T-helper 1 cell treated with Interleukin-12 subunit alpha and Interleukin-12 subunit beta and Interleukin-4 antibody, amounts not matched to agents 30 μg/mL and 1 μg/mL, for 36 hours (primary cell): ENCODE data around the gene GATM.

Experiments
- H3K27ac Mint-ChIP-seq: one replicate; pipeline ENCODE4 v1.8.0; 2021; ENCODE audit warnings: mild to moderate bottlenecking, mixed read lengths
- H3K27me3 Mint-ChIP-seq: one replicate; pipeline ENCODE4 v1.8.0; 2021; ENCODE audit warnings: low read depth, mixed read lengths
- H3K36me3 Mint-ChIP-seq: one replicate; pipeline ENCODE4 v1.8.0; 2021; ENCODE audit warnings: low read depth, mixed read lengths
- H3K4me1 Mint-ChIP-seq: one replicate; pipeline ENCODE4 v1.8.0; 2021; ENCODE audit warnings: low read depth, mixed read lengths
- H3K4me3 Mint-ChIP-seq: one replicate; pipeline ENCODE4 v1.8.0; 2021; ENCODE audit warnings: mild to moderate bottlenecking, moderate library complexity, mixed read lengths
- H3K9me3 Mint-ChIP-seq: one replicate; pipeline ENCODE4 v1.8.0; 2021; ENCODE audit warnings: mixed read lengths

The GATM gene

DNA sequence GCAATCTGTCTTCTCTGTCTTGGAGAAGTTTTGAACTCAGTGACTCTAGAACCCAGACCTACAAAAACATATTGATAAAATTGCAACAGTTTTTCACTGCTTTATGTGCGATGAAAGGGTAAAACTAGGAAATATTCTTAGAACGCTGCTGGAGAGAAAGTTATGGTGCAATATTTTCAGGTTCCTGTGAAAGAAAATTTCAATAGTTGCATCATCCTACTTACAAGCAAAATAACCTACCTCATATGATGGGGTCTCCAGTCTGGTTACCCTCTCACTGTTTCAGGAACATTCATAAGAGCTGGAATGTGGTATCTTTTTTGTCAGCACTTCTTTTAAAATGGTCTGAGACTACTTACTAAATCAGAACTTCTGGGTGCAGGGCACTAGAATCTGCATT lies 27.1 kb downstream of the GATM start:
- H3K27ac Mint-ChIP-seq: no peak overlapping the region
- H3K27me3 Mint-ChIP-seq: peaks cover 33% of the 10 kb centered on the region
- no peaks in the 10 kb centered on the region for H3K36me3 Mint-ChIP-seq
- H3K4me1 Mint-ChIP-seq: no peaks in the 10 kb centered on the region
- H3K9me3 Mint-ChIP-seq: no peaks in the 10 kb centered on the region
- no peak overlapping the region for H3K4me3 Mint-ChIP-seq

DNA sequence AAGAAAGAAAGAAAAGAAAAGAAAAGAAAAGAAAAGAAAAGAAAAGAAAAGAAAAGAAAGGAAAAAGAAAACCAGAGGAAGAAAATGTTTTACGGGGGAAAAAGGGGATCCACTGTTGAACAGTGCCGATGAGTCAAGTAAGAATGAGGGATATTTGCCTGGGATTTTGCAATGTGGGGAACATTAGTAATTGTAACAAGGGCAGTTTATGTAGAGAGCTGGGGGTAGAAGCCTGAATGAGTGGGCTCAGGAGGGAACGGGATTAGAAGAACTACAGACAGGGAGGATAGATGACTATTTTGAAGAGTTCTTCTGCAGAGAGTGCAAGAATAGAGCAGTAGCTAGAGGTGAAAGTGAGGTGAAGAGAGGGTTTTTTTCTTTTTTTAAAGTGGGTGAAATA lies 28.7 kb downstream of the GATM start:
- peaks cover 37% of the 10 kb centered on the region for H3K27me3 Mint-ChIP-seq
- H3K9me3 Mint-ChIP-seq: no peaks in the 10 kb centered on the region
- no peaks in the 10 kb centered on the region for H3K36me3 Mint-ChIP-seq
- H3K27ac Mint-ChIP-seq: no peak overlapping the region
- H3K4me3 Mint-ChIP-seq: no peak overlapping the region
- no peaks in the 10 kb centered on the region for H3K4me1 Mint-ChIP-seq

DNA sequence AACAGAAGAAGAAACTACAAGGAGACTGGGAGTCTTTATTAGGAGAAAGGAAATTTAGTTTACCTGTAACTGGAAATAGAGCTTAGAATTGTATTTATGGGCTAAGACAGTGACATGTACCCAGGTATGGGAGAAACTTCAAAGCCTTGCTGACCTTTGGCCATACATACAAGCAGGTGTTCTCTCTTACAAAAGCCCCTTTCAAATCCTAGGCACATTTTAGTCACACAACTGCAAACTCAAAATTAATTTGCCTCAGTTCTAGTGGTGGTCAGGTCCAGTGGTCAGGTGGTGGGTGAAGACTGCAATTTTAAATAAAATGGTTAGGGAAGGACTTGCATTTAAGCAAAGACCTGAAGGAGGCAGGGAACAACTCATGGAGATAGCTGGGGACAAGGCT lies 30.4 kb downstream of the GATM start:
- Mint-ChIP-seq H3K9me3 (no peaks in the 10 kb centered on the region), H3K4me3 (no peak overlapping the region), H3K4me1 (no peaks in the 10 kb centered on the region), H3K36me3 (no peaks in the 10 kb centered on the region), H3K27me3 (peaks cover 34% of the 10 kb centered on the region), H3K27ac (no peak overlapping the region)

DNA sequence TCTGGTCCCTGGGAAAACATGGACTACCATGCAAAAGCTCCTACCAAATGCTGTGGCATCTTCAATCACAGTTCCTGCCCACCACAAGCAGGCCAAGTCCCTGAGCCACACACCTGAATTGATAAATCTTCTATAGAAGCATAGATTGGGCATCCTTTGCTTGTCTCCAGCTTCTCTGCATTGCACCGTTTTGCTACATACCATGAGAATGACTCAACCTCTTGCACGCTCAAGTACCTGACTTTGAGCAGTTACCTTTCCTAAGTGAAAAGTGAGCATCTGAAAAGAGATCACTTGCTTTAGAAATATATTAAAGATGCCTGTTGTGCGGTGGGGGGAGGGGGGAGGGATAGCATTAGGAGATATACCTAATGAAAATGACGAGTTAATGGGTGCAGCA lies 31.3 kb downstream of the GATM start:
- Mint-ChIP-seq H3K4me1 (no peaks in the 10 kb centered on the region), H3K4me3 (no peak overlapping the region), H3K27me3 (peaks cover 27% of the 10 kb centered on the region), H3K9me3 (no peaks in the 10 kb centered on the region), H3K27ac (no peak overlapping the region), H3K36me3 (no peaks in the 10 kb centered on the region)

DNA sequence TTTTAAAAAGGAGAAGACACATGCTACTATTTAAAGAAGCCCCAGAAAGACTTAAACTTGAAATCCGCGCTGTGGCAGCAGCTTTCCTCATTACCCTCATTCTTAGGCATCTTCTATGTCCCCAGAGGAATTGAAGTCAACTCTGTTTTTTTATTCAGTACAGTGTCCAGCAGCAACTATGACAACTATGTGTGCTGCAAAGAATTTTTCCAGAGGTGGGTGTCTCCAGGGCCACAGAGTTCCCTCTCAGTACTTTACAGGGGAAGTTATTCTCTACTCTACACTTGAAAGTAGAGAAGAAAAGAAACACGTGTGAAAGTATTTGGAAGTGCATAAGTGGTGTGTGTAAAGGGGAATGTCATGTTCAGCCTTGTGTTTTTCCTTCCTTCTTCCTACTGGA lies 32.0 kb downstream of the GATM start:
- peaks cover 30% of the 10 kb centered on the region for H3K27me3 Mint-ChIP-seq
- no peak overlapping the region for H3K4me3 Mint-ChIP-seq
- no peaks in the 10 kb centered on the region for H3K4me1 Mint-ChIP-seq
- no peaks in the 10 kb centered on the region for H3K36me3 Mint-ChIP-seq
- no peak overlapping the region for H3K27ac Mint-ChIP-seq
- H3K9me3 Mint-ChIP-seq: no peaks in the 10 kb centered on the region

DNA sequence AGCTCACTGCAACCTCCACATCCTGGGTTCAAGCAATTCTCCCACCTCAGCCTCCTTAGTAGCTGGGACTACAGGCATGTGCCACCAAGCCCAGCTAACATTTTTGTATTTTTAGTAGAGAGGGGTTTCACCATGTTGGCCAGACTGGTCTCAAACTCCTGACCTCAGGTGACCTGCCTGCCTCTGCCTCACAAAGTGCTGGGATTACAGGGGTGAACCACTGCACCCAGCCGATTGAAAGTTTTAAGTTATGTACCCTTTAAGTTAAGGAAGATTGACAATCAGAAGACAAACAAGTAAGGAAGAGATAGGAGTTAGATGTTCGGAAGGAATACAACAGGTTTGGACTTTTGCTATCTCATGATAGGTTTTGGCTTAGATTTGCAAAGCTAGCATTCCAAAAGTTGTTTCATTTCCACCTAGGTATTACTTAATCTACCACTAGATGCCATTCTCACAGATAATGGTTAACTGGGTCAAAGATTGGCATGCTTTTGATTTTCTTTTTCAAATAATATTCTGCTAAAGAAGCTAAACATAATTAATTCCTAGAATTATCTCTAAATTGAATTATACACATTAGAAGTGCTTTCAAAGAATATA lies 35.0 kb downstream of the GATM start:
- Mint-ChIP-seq H3K36me3 (no peaks in the 10 kb centered on the region), H3K9me3 (no peaks in the 10 kb centered on the region), H3K4me3 (no peak overlapping the region), H3K4me1 (no peaks in the 10 kb centered on the region), H3K27ac (no peak overlapping the region), H3K27me3 (peaks cover 21% of the 10 kb centered on the region)

DNA sequence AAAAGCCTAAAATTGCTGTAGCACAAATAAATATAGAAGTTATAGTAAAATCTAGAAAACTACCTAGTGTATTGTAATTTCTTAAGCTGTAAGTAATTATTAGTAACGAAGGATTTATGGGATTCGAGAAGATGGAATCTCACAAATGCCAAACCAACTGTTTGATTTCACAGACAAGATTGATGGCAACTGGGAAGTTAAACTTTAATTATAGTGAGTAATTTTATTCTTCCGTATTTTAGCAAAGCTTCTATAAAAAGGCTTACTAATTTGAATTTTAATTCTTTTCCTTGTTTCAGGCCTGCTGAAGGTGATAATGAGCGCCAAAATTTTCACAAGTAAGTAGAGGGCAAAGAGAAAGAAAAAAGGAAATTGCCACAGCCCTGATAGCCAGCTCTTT lies 36.6 kb downstream of the GATM start:
- no peak overlapping the region for H3K27ac Mint-ChIP-seq
- no peaks in the 10 kb centered on the region for H3K36me3 Mint-ChIP-seq
- no peaks in the 10 kb centered on the region for H3K9me3 Mint-ChIP-seq
- no peak overlapping the region for H3K4me3 Mint-ChIP-seq
- H3K27me3 Mint-ChIP-seq: peaks cover 16% of the 10 kb centered on the region
- H3K4me1 Mint-ChIP-seq: no peaks in the 10 kb centered on the region

DNA sequence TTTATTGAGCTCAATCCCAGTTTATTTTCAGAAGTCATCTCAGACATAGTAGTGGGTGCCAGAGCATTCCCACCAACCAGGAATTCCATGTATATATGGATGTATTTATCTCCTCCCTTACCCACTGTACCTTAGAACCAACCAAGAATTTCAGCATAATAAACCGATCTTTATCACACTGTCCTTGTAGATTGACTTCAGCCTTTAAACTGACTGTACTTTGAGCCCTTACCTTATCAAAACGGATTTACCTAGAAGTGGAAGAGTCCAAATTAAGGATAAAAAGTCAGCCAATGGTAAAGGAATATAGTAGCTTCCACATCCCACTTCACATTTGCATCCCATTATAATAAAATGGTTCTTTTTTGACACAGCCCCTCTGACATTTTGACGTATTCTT lies 37.9 kb downstream of the GATM start:
- Mint-ChIP-seq H3K4me3 (no peak overlapping the region), H3K9me3 (no peaks in the 10 kb centered on the region), H3K27ac (no peak overlapping the region), H3K4me1 (no peaks in the 10 kb centered on the region), H3K27me3 (peaks cover 7% of the 10 kb centered on the region), H3K36me3 (no peaks in the 10 kb centered on the region)

DNA sequence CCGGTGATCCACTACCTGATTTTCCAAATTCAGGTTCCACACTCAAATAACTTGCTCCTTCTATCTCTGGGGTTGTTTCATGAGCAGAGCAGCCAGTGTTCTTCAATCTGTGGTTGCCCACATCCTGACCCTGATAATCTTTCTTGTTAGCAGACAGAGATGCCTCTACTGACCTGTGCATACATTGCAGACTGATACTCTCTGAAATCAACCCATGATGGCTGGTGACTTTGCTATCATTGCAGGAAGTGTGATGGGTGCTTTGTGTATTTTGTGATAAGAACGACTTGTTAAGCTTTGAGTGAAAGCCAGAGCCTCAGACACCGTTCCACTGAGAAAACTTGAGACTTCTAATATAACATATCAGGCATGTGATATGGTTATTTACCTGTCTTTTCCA lies 39.9 kb downstream of the GATM start:
- Mint-ChIP-seq H3K27ac (no peak overlapping the region), H3K4me3 (no peak overlapping the region), H3K9me3 (no peaks in the 10 kb centered on the region), H3K4me1 (no peaks in the 10 kb centered on the region), H3K27me3 (peaks cover 7% of the 10 kb centered on the region), H3K36me3 (no peaks in the 10 kb centered on the region)

DNA sequence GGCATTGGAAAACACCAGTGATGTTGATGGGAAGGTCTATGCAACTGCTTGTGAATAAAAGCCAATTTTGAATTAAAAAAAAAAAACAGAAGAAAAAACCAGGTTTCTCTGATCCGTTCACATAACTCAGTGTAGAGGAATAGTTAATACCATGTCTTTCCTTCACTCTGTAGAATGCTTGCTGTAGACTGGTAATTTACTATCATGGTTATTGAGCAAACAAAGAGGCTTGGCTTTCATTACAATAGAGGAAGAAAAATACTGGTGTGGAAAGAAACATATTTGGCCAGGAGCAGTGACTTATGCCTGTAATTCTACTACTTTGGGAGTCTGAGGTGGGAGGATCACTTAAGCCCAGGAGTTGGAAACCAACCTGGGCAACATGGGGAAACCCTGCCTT lies 41.1 kb downstream of the GATM start:
- Mint-ChIP-seq H3K36me3 (no peaks in the 10 kb centered on the region), H3K27me3 (peaks cover 11% of the 10 kb centered on the region), H3K4me1 (no peaks in the 10 kb centered on the region), H3K27ac (no peak overlapping the region), H3K9me3 (no peaks in the 10 kb centered on the region), H3K4me3 (no peak overlapping the region)

DNA sequence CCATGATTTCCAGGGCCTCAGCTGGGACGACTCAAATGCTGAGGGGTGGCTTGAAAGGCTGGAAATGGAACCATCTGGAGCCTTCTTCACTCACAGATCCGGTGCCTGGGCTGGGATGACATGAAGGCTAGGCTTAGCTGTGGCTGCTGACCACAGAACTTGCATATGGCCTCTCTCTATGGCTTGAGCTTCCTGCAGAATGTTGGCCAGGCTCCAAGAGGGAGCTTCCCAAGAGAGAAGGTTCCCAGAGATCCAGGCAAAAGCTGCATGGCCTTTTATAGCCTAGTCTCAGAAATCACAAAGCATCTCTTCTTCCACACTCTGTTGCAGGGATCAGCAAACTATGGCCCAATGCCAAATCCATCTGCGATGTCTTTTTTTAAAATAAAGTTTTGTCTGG lies 44.8 kb downstream of the GATM start:
- Mint-ChIP-seq H3K36me3 (no peaks in the 10 kb centered on the region), H3K4me1 (no peaks in the 10 kb centered on the region), H3K27ac (no peak overlapping the region)

DNA sequence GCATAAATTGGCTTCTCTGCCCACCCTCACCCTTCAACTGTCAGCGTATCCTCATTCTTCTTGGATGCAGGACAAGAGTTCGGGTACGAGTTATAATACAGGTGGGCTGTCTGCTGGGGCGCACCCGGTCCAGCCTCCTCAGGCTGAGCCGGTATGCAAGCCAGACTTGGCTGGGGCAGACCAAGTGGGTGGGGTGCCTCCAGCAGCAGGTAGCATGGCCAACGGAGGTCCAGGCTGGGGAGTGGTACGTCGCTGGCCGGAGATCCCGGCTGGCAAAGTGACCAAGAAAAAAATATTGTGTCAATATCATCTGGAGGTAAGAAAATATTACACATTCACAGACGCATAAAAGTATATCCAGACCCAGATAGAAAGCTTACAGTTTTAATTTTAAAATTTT lies 45.6 kb downstream of the GATM start:
- Mint-ChIP-seq H3K27ac (no peak overlapping the region), H3K36me3 (no peaks in the 10 kb centered on the region), H3K4me1 (no peaks in the 10 kb centered on the region), H3K27me3 (peaks cover 10% of the 10 kb centered on the region), H3K4me3 (no peak overlapping the region), H3K9me3 (no peaks in the 10 kb centered on the region)

More for the DNA sequence above, 44.8 kb downstream of the GATM start:
- H3K4me3 Mint-ChIP-seq: no peak overlapping the region
- no peaks in the 10 kb centered on the region for H3K9me3 Mint-ChIP-seq
- H3K27me3 Mint-ChIP-seq: peaks cover 4% of the 10 kb centered on the region

DNA sequence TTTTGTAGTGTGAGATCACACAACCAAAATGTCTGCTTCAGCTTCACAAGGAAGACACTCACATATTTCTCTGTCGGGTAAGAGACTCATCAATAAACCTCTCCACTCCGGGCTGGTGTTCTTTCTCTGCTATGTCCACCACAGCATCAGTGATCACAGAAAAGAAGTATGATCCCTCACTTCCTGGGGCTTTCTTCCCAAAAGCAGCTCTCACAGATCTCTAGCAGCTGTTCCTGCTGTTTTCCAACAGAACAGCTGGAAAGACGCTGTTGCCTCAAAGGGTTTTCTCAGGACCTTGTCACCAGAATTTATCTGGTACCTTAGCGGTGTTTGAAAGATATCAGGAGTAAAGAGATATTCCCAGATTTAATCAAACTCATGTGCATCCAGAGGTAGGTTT lies 46.4 kb downstream of the GATM start:
- H3K9me3 Mint-ChIP-seq: no peaks in the 10 kb centered on the region

DNA sequence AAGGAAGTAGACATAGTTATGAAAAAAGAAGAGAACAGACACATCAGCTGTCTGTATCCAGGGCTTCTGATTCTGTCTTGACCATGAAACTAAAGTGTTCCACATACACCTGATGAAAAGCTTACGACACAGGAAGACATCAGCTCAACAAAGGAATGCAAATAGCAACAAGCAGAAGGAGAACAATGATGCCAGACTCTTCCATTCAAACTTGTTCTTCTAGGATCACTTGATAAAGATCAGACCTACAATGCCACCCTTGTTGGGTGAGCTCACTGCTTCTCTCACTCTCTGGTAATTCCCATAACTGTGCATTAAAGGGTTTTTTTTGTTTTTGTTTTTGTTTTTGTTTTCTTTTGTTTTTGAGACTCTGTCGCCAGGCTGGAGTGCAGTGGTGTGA lies 49.7 kb downstream of the GATM start:
- no peak overlapping the region for H3K4me3 Mint-ChIP-seq
- no peak overlapping the region for H3K27ac Mint-ChIP-seq
- no peaks in the 10 kb centered on the region for H3K36me3 Mint-ChIP-seq
- no peaks in the 10 kb centered on the region for H3K9me3 Mint-ChIP-seq
- no peaks in the 10 kb centered on the region for H3K4me1 Mint-ChIP-seq
- peaks cover 19% of the 10 kb centered on the region for H3K27me3 Mint-ChIP-seq

More for the DNA sequence above, 46.4 kb downstream of the GATM start:
- H3K4me1 Mint-ChIP-seq: no peaks in the 10 kb centered on the region
- peaks cover 15% of the 10 kb centered on the region for H3K27me3 Mint-ChIP-seq
- no peaks in the 10 kb centered on the region for H3K36me3 Mint-ChIP-seq
- H3K27ac Mint-ChIP-seq: no peak overlapping the region
- no peak overlapping the region for H3K4me3 Mint-ChIP-seq

DNA sequence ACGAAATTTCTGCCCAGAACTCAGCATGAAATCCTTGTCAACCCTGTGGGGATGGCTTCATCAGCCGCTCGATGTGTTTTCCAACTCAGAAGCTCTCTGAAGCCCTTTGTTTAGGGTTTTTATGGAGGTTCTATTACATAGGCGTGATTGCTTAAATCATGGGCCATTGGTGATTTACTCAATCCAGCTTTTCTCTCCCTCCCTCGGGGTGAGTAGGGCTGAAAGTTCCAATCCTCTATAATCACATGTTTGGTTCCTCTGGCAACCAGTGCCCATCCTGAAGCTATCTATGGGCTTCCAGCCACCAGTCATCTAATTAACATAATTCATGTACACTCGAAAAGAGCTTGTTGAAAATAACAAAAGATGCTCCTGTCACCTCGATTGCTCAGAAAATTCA lies 51.6 kb downstream of the GATM start:
- Mint-ChIP-seq H3K27me3 (peaks cover 15% of the 10 kb centered on the region), H3K36me3 (no peaks in the 10 kb centered on the region), H3K4me3 (no peak overlapping the region), H3K27ac (no peak overlapping the region), H3K9me3 (no peaks in the 10 kb centered on the region), H3K4me1 (no peaks in the 10 kb centered on the region)

DNA sequence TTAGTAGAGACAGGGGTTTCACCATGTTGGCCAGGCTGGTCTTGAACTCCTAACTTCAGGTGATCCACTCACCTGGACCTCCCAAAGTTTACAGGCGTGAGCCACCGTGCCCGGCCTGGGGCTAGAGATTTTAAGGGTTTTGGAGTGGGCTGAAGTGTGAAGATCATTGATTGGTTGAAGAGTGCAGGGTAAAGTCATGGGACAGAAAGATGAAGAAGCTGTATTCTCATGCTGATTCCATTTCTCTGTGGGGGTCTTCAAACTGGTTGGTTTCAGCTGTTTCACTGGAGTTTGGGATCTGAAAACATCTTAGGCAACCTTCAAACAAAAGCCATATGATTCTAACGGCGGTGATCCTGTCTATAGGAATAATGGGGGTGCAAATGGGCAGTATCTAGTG lies 52.1 kb downstream of the GATM start:
- no peak overlapping the region for H3K4me3 Mint-ChIP-seq
- no peak overlapping the region for H3K27ac Mint-ChIP-seq
- no peaks in the 10 kb centered on the region for H3K36me3 Mint-ChIP-seq
- peaks cover 16% of the 10 kb centered on the region for H3K27me3 Mint-ChIP-seq
- no peaks in the 10 kb centered on the region for H3K4me1 Mint-ChIP-seq
- H3K9me3 Mint-ChIP-seq: no peaks in the 10 kb centered on the region
